ENCODE measurements around the gene SEL1L. TPM values are rescaled to one million over a fixed set of nuclear protein-coding genes. Genes with fewer than 3 reads are reported as not detected.
A peak's percentile ranks its signal among the peaks of the same experiment; 100 is the strongest.
"Not testable (repeated sequence)": the region's sequence is repeated elsewhere in the genome, so short reads cannot be mapped to it uniquely, and the experiment has no call there.

SEL1L gene
- total and polyA plus RNA-seq, 12 donors = 8.3 to 119 (median 56.0) TPM

- 45 to 52% (median 48%) methylated on average over 5 of the region's 5 CpGs for WGBS, 4 donors
- peak in 1 of 7 donors; percentile 14 for DNase-seq
- TF ChIP-seq POLR2A (IDR thresholded peaks at IDR 0.05) (no peak), CTCF (IDR thresholded peaks at IDR 0.05) (no peak)
- Histone ChIP-seq H3K4me3 (no peak overlapping the region), H3K4me1 (replicated peaks in 1 of 2) (peaks cover 0 to 6% of the 10 kb centered on the region in 2 donors), H3K36me3 (replicated peaks in 1 of 2) (no peaks in the 10 kb centered on the region), H3K9me3 (replicated peaks in 1 of 3) (no peaks in the 10 kb centered on the region), H3K27ac (no peak overlapping the region), H3K27me3 (no peaks in the 10 kb centered on the region)
- intact Hi-C loops (cut with DNase I) = no loop called here
These were observed 66.8 kb downstream of the SEL1L start for GRCh38 chr14:81466854-81467253.

GRCh38 chr14:81465507-81466228 lies 68.0 kb downstream of the SEL1L start:
- intact Hi-C loops (cut with DNase I) = no loop called here
- H3K36me3 ChIP-seq (replicated peaks in 1 of 2) = no peaks in the 10 kb centered on the region
- H3K27me3 ChIP-seq = no peaks in the 10 kb centered on the region
- no peak for DNase-seq
- TF ChIP-seq CTCF (IDR thresholded peaks at IDR 0.05) = no peak
- no peak for TF ChIP-seq POLR2A (IDR thresholded peaks at IDR 0.05)
- H3K4me1 ChIP-seq (replicated peaks in 1 of 2) = peaks cover 0 to 6% of the 10 kb centered on the region in 2 donors
- H3K4me3 ChIP-seq = no peak overlapping the region
- no peaks in the 10 kb centered on the region for H3K9me3 ChIP-seq (replicated peaks in 1 of 3)
- H3K27ac ChIP-seq = no peak overlapping the region
- 76 to 84% (median 81%) methylated on average over 11 to 13 of the region's 13 CpGs for WGBS, 4 donors

GRCh38 chr14:81465003-81465392 lies 68.7 kb downstream of the SEL1L start:
- Histone ChIP-seq H3K4me3 (peak overlapping the region in 3 of 4 donors; percentile 22 to 58 (median 24)), H3K27ac (peak overlapping the region in 2 of 5 donors; percentile 36 to 54)
- intact Hi-C loops (cut with DNase I); H3K36me3 ChIP-seq (replicated peaks in 1 of 2); DNase-seq; H3K4me1 ChIP-seq (replicated peaks in 1 of 2); H3K27me3 ChIP-seq; H3K9me3 ChIP-seq (replicated peaks in 1 of 3): not testable (repeated sequence)
- WGBS, 4 donors = 43 to 54% (median 45%) methylated on average over 11 of the region's 11 CpGs

- WGBS, 4 donors = 17 to 21% (median 19%) methylated on average over 15 of the region's 15 CpGs
- H3K4me1 ChIP-seq (replicated peaks in 1 of 2) = peaks cover 0 to 6% of the 10 kb centered on the region in 2 donors
- no peaks in the 10 kb centered on the region for H3K27me3 ChIP-seq
- no peaks in the 10 kb centered on the region for H3K9me3 ChIP-seq (replicated peaks in 1 of 3)
- no peaks in the 10 kb centered on the region for H3K36me3 ChIP-seq (replicated peaks in 1 of 2)
- peak; percentile 39 to 73 (median 67) for DNase-seq
- TF ChIP-seq POLR2A (IDR thresholded peaks at IDR 0.05) = no peak
- TF ChIP-seq CTCF (IDR thresholded peaks at IDR 0.05) = peak; percentile 80 to 94 (median 88)
- peak overlapping the region in 3 of 4 donors; percentile 22 to 58 (median 24) for H3K4me3 ChIP-seq
- peak overlapping the region in 2 of 5 donors; percentile 36 to 54 for H3K27ac ChIP-seq
- intact Hi-C loops (cut with DNase I) = loop anchor here in 1 of 2 donors (5.0 kb wide), 1 partner anchor 192 kb away; no protein-coding TSS in a partner anchor
These were observed 69.2 kb downstream of the SEL1L start for GRCh38 chr14:81464253-81465002.

GRCh38 chr14:81462356-81462755 lies 71.3 kb downstream of the SEL1L start:
- not testable (repeated sequence) for H3K27ac ChIP-seq; H3K4me3 ChIP-seq; H3K4me1 ChIP-seq (replicated peaks in 1 of 2); H3K36me3 ChIP-seq (replicated peaks in 1 of 2); H3K27me3 ChIP-seq; H3K9me3 ChIP-seq (replicated peaks in 1 of 3); DNase-seq
- 77 to 96% (median 96%) methylated on average over 7 to 30 of the region's 30 CpGs for WGBS, 4 donors
- intact Hi-C loops (cut with DNase I) = loop anchor here in 1 of 2 donors (5.0 kb wide), 1 partner anchor 190 kb away; no protein-coding TSS in a partner anchor
